H1 (cell line): Measurements from ENCODE around the gene PRR33. TPM values are rescaled to one million over a fixed set of nuclear protein-coding genes. Genes with fewer than 3 reads are reported as not detected.

Source experiments
- CTCF ChIA-PET: fragments of 300-600 bp; sonication (Branson Sonifier 250); formaldehyde crosslinking; loops from one replicate; lab custom pipeline; 2021; ENCODE audit not compliant: partially characterized antibody; lab: Charles Lee
- POLR2A ChIA-PET: fragments of 300-600 bp; sonication (Branson Sonifier 250); formaldehyde crosslinking; loops from one replicate; lab custom pipeline; 2021; ENCODE audit warnings: inconsistent platforms; ENCODE audit not compliant: partially characterized antibody; lab: Charles Lee
- DNase-seq, 2 experiments: peaks; one replicate each; pipeline versions ENCODE4 v3.0.0 to v3.0.0-alpha.2; 2010 to 2022; ENCODE audit warnings: low spot score in 2 of 2, low read depth in 1 of 2, mixed read lengths in 1 of 2
- FAIRE-seq: peaks from 2 replicates; lab custom pipeline; 2011; peaks lifted over from hg19 to GRCh38; lab: Jason Lieb, UNC
- H2AFZ ChIP-seq: 2 replicates; pipeline ENCODE4 v1.8.1; 2012; ENCODE audit warnings: low read length, inconsistent platforms
- H2AK5ac ChIP-seq: 2 replicates; pipeline ENCODE4 v1.6.1; 2013; ENCODE audit warnings: low read depth, low read length
- H2BK120ac ChIP-seq: replicated peaks from 2 replicates; pipeline ENCODE3; 2013; ENCODE audit warnings: low read depth, low read length, inconsistent platforms
- H2BK12ac ChIP-seq: 2 replicates; pipeline ENCODE4 v1.6.1; 2013; ENCODE audit warnings: low read depth, low read length
- H2BK15ac ChIP-seq: 2 replicates; pipeline ENCODE4 v1.6.1; 2013; ENCODE audit warnings: low read length
- H2BK20ac ChIP-seq: 2 replicates; pipeline ENCODE4 v1.6.1; 2013; ENCODE audit warnings: low read length
- H2BK5ac ChIP-seq: 2 replicates; pipeline ENCODE4 v1.6.1; 2013; ENCODE audit warnings: low read depth, low read length
- H3K14ac ChIP-seq: 2 replicates; pipeline ENCODE4 v1.6.1; 2013; ENCODE audit warnings: inconsistent platforms; ENCODE audit not compliant: insufficient read length
- H3K18ac ChIP-seq: 2 replicates; pipeline ENCODE4 v1.6.1; 2013; ENCODE audit warnings: low read length; ENCODE audit errors: extremely low read depth
- H3K23ac ChIP-seq: 2 replicates; pipeline ENCODE4 v1.6.1; 2013; ENCODE audit warnings: inconsistent platforms; ENCODE audit not compliant: insufficient read length
- H3K23me2 ChIP-seq: 2 replicates; pipeline ENCODE4 v1.6.1; 2013; ENCODE audit warnings: low read depth, low read length
- H3K27ac ChIP-seq: 2 replicates; pipeline ENCODE4 v1.6.1; 2011; ENCODE audit warnings: low read depth, low read length, inconsistent platforms
- H3K27me3 ChIP-seq, 4 experiments: replicated peaks in 1 of 4; 1 replicate in 1 of 4; 2 replicates in 3 of 4; pipeline versions ENCODE4 v1.6.1 to v1.8.1; 2011 to 2013; ENCODE audit warnings: low read length in 3 of 4, mild to moderate bottlenecking in 3 of 4, inconsistent platforms in 2 of 4, mixed read lengths in 2 of 4, moderate library complexity in 1 of 4; ENCODE audit not compliant: control insufficient read depth in 3 of 4, insufficient read depth in 3 of 4; ENCODE audit errors: extremely low read depth in 1 of 4
- H3K36me3 ChIP-seq, 4 experiments: 2 replicates each; pipeline versions ENCODE4 v1.6.1 to v1.8.1; 2011 to 2013; ENCODE audit warnings: mild to moderate bottlenecking in 4 of 4, low read length in 3 of 4, moderate library complexity in 2 of 4, control low read depth in 1 of 4, inconsistent platforms in 1 of 4; ENCODE audit not compliant: insufficient read depth in 4 of 4, control insufficient read depth in 2 of 4
- H3K4ac ChIP-seq: replicated peaks from 2 replicates; pipeline ENCODE3; 2013; ENCODE audit warnings: low read length, low read depth, mixed read lengths, inconsistent platforms; ENCODE audit not compliant: insufficient read length
- H3K4me1 ChIP-seq, 4 experiments: replicated peaks in 1 of 4; 1 replicate in 1 of 4; 2 replicates in 3 of 4; pipeline versions ENCODE4 v1.6.1 to v1.8.1; 2011 to 2013; ENCODE audit warnings: low read length in 3 of 4, inconsistent platforms in 2 of 4, mixed read lengths in 1 of 4; ENCODE audit not compliant: insufficient read depth in 4 of 4, control insufficient read depth in 3 of 4
- H3K4me2 ChIP-seq, 2 experiments: 2 replicates each; pipeline versions ENCODE4 v1.6.1 to v1.8.1; 2011 to 2013; ENCODE audit warnings: low read depth in 2 of 2, low read length in 2 of 2, control low read depth in 1 of 2, inconsistent platforms in 1 of 2, mild to moderate bottlenecking in 1 of 2; ENCODE audit not compliant: insufficient read depth in 1 of 2
- H3K4me3 ChIP-seq, 4 experiments: fragments of 200-600, 300-600 bp in 1 of 4; sonication (generic), shearing (Covaris generic), sonication (Bioruptor Twin) in 1 of 4; 2 replicates each; pipeline versions ENCODE4 v1.5.1 to v1.8.1; 2011 to 2016; ENCODE audit warnings: low read length in 4 of 4, low read depth in 3 of 4, control low read depth in 2 of 4, inconsistent platforms in 2 of 4, mild to moderate bottlenecking in 2 of 4, mixed read lengths in 1 of 4, moderate library complexity in 1 of 4; ENCODE audit not compliant: insufficient read depth in 2 of 4; ENCODE audit errors: extremely low read depth in 1 of 4
- H3K56ac ChIP-seq: replicated peaks from 2 replicates; pipeline ENCODE3; 2013; ENCODE audit warnings: low read depth, mild to moderate bottlenecking, mixed read lengths, low read length, inconsistent platforms; ENCODE audit not compliant: insufficient read length
- H3K79me1 ChIP-seq: 2 replicates; pipeline ENCODE4 v1.6.1; 2013; ENCODE audit warnings: low read depth, low read length, control low read depth
- H3K79me2 ChIP-seq, 2 experiments: 2 replicates each; pipeline versions ENCODE4 v1.6.1 to v1.8.1; 2012 to 2013; ENCODE audit warnings: low read length in 2 of 2, mild to moderate bottlenecking in 2 of 2, inconsistent platforms in 1 of 2; ENCODE audit not compliant: insufficient read depth in 2 of 2, control insufficient read depth in 1 of 2
- H3K9ac ChIP-seq, 4 experiments: replicated peaks in 1 of 4; 1 replicate in 1 of 4; 2 replicates in 3 of 4; pipeline versions ENCODE4 v1.6.1 to v1.8.1; 2011 to 2013; ENCODE audit warnings: low read depth in 3 of 4, low read length in 3 of 4, control low read depth in 2 of 4, mild to moderate bottlenecking in 2 of 4, moderate library complexity in 2 of 4, inconsistent platforms in 1 of 4; ENCODE audit errors: extremely low read depth in 1 of 4
- H3K9me3 ChIP-seq, 2 experiments: 2 replicates each; pipeline versions ENCODE4 v1.6.1 to v1.8.1; 2012 to 2013; ENCODE audit warnings: mild to moderate bottlenecking in 2 of 2, moderate library complexity in 2 of 2, control low read depth in 1 of 2, inconsistent platforms in 1 of 2, low read depth in 1 of 2, low read length in 1 of 2, mixed read lengths in 1 of 2; ENCODE audit not compliant: insufficient read depth in 2 of 2
- H4K20me1 ChIP-seq, 2 experiments: replicated peaks in 1 of 2; 2 replicates each; pipeline versions ENCODE3 to v1.8.1; 2011 to 2013; ENCODE audit warnings: inconsistent platforms in 2 of 2, low read length in 2 of 2, mild to moderate bottlenecking in 1 of 2; ENCODE audit not compliant: insufficient read depth in 2 of 2, control insufficient read depth in 1 of 2
- H4K5ac ChIP-seq: 2 replicates; pipeline ENCODE4 v1.6.1; 2013; ENCODE audit warnings: low read length, low read depth, mixed read lengths, inconsistent platforms; ENCODE audit not compliant: insufficient read length
- H4K8ac ChIP-seq: 2 replicates; pipeline ENCODE4 v1.8.0; 2013; ENCODE audit warnings: mild to moderate bottlenecking, moderate library complexity, low read length, inconsistent platforms; ENCODE audit not compliant: insufficient read depth; ENCODE audit errors: extremely low read depth
- H4K91ac ChIP-seq: replicated peaks from 2 replicates; pipeline ENCODE3; 2013; ENCODE audit warnings: low read length, mixed read lengths, inconsistent platforms; ENCODE audit not compliant: insufficient read length
- ATF2 ChIP-seq: IDR thresholded peaks from 2 replicates; pipeline ENCODE4 v1.6.1; 2012; ENCODE audit warnings: low read length, inconsistent platforms
- CEBPB ChIP-seq: IDR thresholded peaks from 2 replicates; pipeline ENCODE4 v1.6.1; 2012; ENCODE audit warnings: low read depth, low read length
- EGR1 ChIP-seq: IDR thresholded peaks from 2 replicates; pipeline ENCODE4 v1.6.1; 2011; ENCODE audit warnings: low read depth, low read length, borderline replicate concordance
- GTF2F1 ChIP-seq: IDR thresholded peaks from 2 replicates; pipeline ENCODE4 v1.6.1; 2012; ENCODE audit warnings: low read depth, low read length, improper control_type of control experiment, borderline replicate concordance
- KDM1A ChIP-seq: fragments of 200-600, 300-600 bp; sonication (generic); IDR thresholded peaks from 2 replicates; pipeline ENCODE4 v1.7.1; 2016; ENCODE audit warnings: mild to moderate bottlenecking, low read length, borderline replicate concordance
- POLR2AphosphoS5 ChIP-seq: IDR thresholded peaks from 2 replicates; pipeline ENCODE4 v1.6.1; 2011; ENCODE audit warnings: low read depth, low read length
- POU5F1 ChIP-seq: IDR thresholded peaks from 2 replicates; pipeline ENCODE4 v1.6.1; 2011; ENCODE audit warnings: low read depth, mild to moderate bottlenecking, low read length, moderate library complexity
- RAD21 ChIP-seq, 2 experiments: IDR thresholded peaks in 1 of 2; conservative IDR thresholded peaks in 1 of 2; 2 replicates each; pipeline ENCODE4 v1.6.1; 2011; ENCODE audit warnings: low read depth in 2 of 2, low read length in 2 of 2, improper control_type of control experiment in 1 of 2, inconsistent platforms in 1 of 2, mild to moderate bottlenecking in 1 of 2, moderate library complexity in 1 of 2
- RXRA ChIP-seq: IDR thresholded peaks from 2 replicates; pipeline ENCODE4 v1.6.1; 2011; ENCODE audit warnings: low read depth, mild to moderate bottlenecking, low read length, moderate library complexity; ENCODE audit not compliant: insufficient read depth
- SP1 ChIP-seq: IDR thresholded peaks from 2 replicates; pipeline ENCODE4 v1.6.1; 2011; ENCODE audit warnings: low read depth, low read length
- TAF7 ChIP-seq: optimal IDR thresholded peaks from 2 replicates; pipeline ENCODE3; 2011; ENCODE audit warnings: low read depth, mild to moderate bottlenecking, inconsistent platforms, low read length, moderate library complexity, borderline replicate concordance
- TBP ChIP-seq: IDR thresholded peaks from 2 replicates; pipeline ENCODE4 v1.6.1; 2011; ENCODE audit warnings: low read depth, low read length, improper control_type of control experiment
- ZNF274 ChIP-seq: IDR thresholded peaks from 2 replicates; pipeline ENCODE4 v1.7.0; 2012; ENCODE audit warnings: low read length, borderline replicate concordance; ENCODE audit errors: extremely low read depth
- WGBS, 2 experiments: shearing (Covaris generic) in 1 of 2; methylation state at CpG; one replicate each; pipeline versions ENCODE4 v1.1.6 to v1.1.7; 2013 to 2015; ENCODE audit warnings: low lambda C conversion rate in 2 of 2, mixed read lengths in 2 of 2, inconsistent platforms in 1 of 2, low coverage in 1 of 2, missing lambda C conversion rate in 1 of 2; ENCODE audit not compliant: insufficient replicate concordance in 2 of 2, insufficient coverage in 1 of 2, insufficient read length in 1 of 2; ENCODE audit errors: extremely low coverage in 1 of 2, missing lambda C conversion rate in 1 of 2; 5-methylcytosine and 5-hydroxymethylcytosine counted together
- polyA plus RNA-seq, 7 experiments: library from polyadenylated mRNA; depleted of rRNA in 3 of 7; stranded (reverse) in 5 of 7; unstranded in 2 of 7; fragments of >200 nt in 5 of 7; fragments of 200-250 nt in 2 of 7; gene quantifications; 1 replicate in 5 of 7; 2 replicates in 1 of 7; 4 replicates in 1 of 7; pipeline versions ENCODE4 v1.2.1 to v1.2.3, GENCODE V29; 2011 to 2013; ENCODE audit warnings: missing spikeins in 2 of 7, mixed read lengths in 2 of 7
- total RNA-seq: library from RNA; stranded (reverse); fragmentation: NEBNext Ultra II Directional; extraction: Animal tissue kit (Norgen Biotek cat#: 25700); gene quantifications from 2 replicates; pipeline ENCODE4 v1.2.1, GENCODE V29; 2021

Gene PRR33
- total and polyA plus RNA-seq, 2 of the 8 experiments (the other 6 are each of a cell fraction or from before 2014, with no cell fraction given): 0.02 TPM; not detected in 1

GRCh38 chr11:1855886-1856265 lies 35.8 kb downstream of the PRR33 start:
- Histone ChIP-seq H3K4me3 (no peak overlapping the region), H3K4me2 (no peak overlapping the region), H3K9me3 (no peaks in the 10 kb centered on the region), H3K14ac (no peak overlapping the region), H2AFZ (no peak overlapping the region), H2BK15ac (no peak overlapping the region), H4K5ac (no peak overlapping the region), H2BK20ac (no peak overlapping the region), H3K56ac (no peak overlapping the region), H3K27me3 (no peaks in the 10 kb centered on the region; a peak in 1 of 7 replicates), H3K18ac (no peak overlapping the region), H3K23me2 (peaks cover 3% of the 10 kb centered on the region; the same call in 1 of the 2 replicates), H4K20me1 (no peaks in the 10 kb centered on the region), H2BK12ac (no peak overlapping the region), H3K79me2 (no peaks in the 10 kb centered on the region), H3K36me3 (no peaks in the 10 kb centered on the region), H2BK120ac (no peak overlapping the region), H4K91ac (no peak overlapping the region), H2AK5ac (no peak overlapping the region), H3K9ac (no peak overlapping the region), H3K27ac (no peak overlapping the region), H3K4ac (no peak overlapping the region), H3K4me1 (0 out of 7 replicates have a peak, but pooled peaks cover 0 to 3% (median 0%) of the 10 kb centered on the region in 4 experiments), H4K8ac (no peak overlapping the region), H2BK5ac (no peak overlapping the region), H3K23ac (no peak overlapping the region), H3K79me1 (no peaks in the 10 kb centered on the region)
- ChIA-PET CTCF (interaction anchor here (0.6 to 15.7 kb wide), 9 partner anchors 9 to 298 kb away, joined by 3 to 232 read pairs (median 3); no protein-coding TSS in a partner anchor), POLR2A (no interaction called here)
- FAIRE-seq: no peak
- 96% methylated on average over 8 of the region's 11 CpGs; no CpG with 5 or more reads in 1 of the 2 experiments for WGBS, 2 experiments
- no peak for DNase-seq
- no peak for TF ChIP-seq RAD21 (IDR thresholded peaks at IDR 0.05 in 1 of 2, conservative IDR thresholded peaks at IDR 0.05 in 1 of 2; ENCODE audit: low read depth in 2 of 2, low read length in 2 of 2)
- no peak for TF ChIP-seq CEBPB
- TF ChIP-seq ZNF274: no peak
- no peak for TF ChIP-seq TAF7
- no peak for TF ChIP-seq KDM1A
- no peak for TF ChIP-seq POU5F1
- no peak for TF ChIP-seq ATF2
- TF ChIP-seq EGR1: no peak
- TF ChIP-seq RXRA: no peak
- TF ChIP-seq GTF2F1: no peak
- TF ChIP-seq SP1: no peak
- TF ChIP-seq POLR2AphosphoS5: no peak
- no peak for TF ChIP-seq TBP
